Caco-2 (cell line): ENCODE measurements around the gene PRR9. TPM values are rescaled to one million over a fixed set of nuclear protein-coding genes. Genes with fewer than 3 reads are reported as not detected.

Source experiments
- BruUV-seq: library from RNA; stranded (reverse); fragments of 400-500 nt; replicated peaks from 2 replicates; lab custom pipeline; 2021; lab: Mats Ljungman, UMichigan
- CTCF ChIA-PET: fragments of 300-600 bp; sonication (Branson Sonifier 250); formaldehyde crosslinking; loops from one replicate; lab custom pipeline; 2022; ENCODE audit warnings: antibody characterized with exemption; lab: Charles Lee
- POLR2A ChIA-PET: fragments of 300-600 bp; sonication (Branson Sonifier 250); formaldehyde crosslinking; loops from one replicate; lab custom pipeline; 2022; ENCODE audit warnings: antibody characterized with exemption; lab: Charles Lee
- DNase-seq, 2 experiments: peaks; one replicate each; pipeline versions ENCODE4 v3.0.0 to v3.0.0-alpha.2; 2020 to 2022
- H3K27me3 ChIP-seq: replicated peaks from 2 replicates; pipeline ENCODE4 v1.6.0; 2011; ENCODE audit warnings: low read length; ENCODE audit not compliant: control insufficient read depth, insufficient read depth
- H3K36me3 ChIP-seq: 2 replicates; pipeline ENCODE4 v1.5.1; 2011; ENCODE audit warnings: low read length; ENCODE audit not compliant: control insufficient read depth, insufficient read depth
- H3K4me1 ChIP-seq: fragments of 250-450 bp; sonication (Bioruptor Pico); 2 replicates; pipeline ENCODE4 v1.5.1; 2020; ENCODE audit warnings: mild to moderate bottlenecking
- H3K4me3 ChIP-seq: 2 replicates; pipeline ENCODE4 v1.5.1; 2011; ENCODE audit warnings: low read depth, mild to moderate bottlenecking, control low read depth, low read length
- H3K9me3 ChIP-seq: fragments of 250-450 bp; sonication (Bioruptor Pico); 2 replicates; pipeline ENCODE4 v1.5.1; 2020; ENCODE audit warnings: mild to moderate bottlenecking, moderate library complexity
- H3K27ac Mint-ChIP-seq: one replicate; pipeline ENCODE4 v1.8.0; 2022; ENCODE audit warnings: mixed read lengths; ENCODE audit not compliant: unreplicated experiment
- H3K27me3 Mint-ChIP-seq: one replicate; pipeline ENCODE4 v1.8.0; 2022; ENCODE audit warnings: mixed read lengths; ENCODE audit not compliant: insufficient read depth, unreplicated experiment
- H3K36me3 Mint-ChIP-seq: one replicate; pipeline ENCODE4 v1.8.0; 2022; ENCODE audit warnings: mild to moderate bottlenecking, mixed read lengths; ENCODE audit not compliant: insufficient read depth, unreplicated experiment
- H3K4me1 Mint-ChIP-seq: one replicate; pipeline ENCODE4 v1.8.0; 2022; ENCODE audit warnings: low read depth, mixed read lengths; ENCODE audit not compliant: unreplicated experiment
- H3K4me3 Mint-ChIP-seq: one replicate; pipeline ENCODE4 v1.8.0; 2022; ENCODE audit warnings: mild to moderate bottlenecking, moderate library complexity, mixed read lengths; ENCODE audit not compliant: unreplicated experiment
- H3K9me3 Mint-ChIP-seq: one replicate; pipeline ENCODE4 v1.8.0; 2022; ENCODE audit warnings: mixed read lengths; ENCODE audit not compliant: unreplicated experiment
- CTCF ChIP-seq, 2 experiments: fragments of 200-600 bp in 1 of 2; IDR thresholded peaks; 1 replicate in 1 of 2; 2 replicates in 1 of 2; pipeline versions ENCODE4 v1.5.1 to v1.8.0; 2011 to 2022; ENCODE audit warnings: antibody characterized with exemption in 1 of 2, control low read depth in 1 of 2, inconsistent platforms in 1 of 2, low read depth in 1 of 2, low read length in 1 of 2, mild to moderate bottlenecking in 1 of 2, moderate library complexity in 1 of 2; ENCODE audit not compliant: insufficient read depth in 1 of 2, severe bottlenecking in 1 of 2, unreplicated experiment in 1 of 2
- intact Hi-C: fragments of 100-400 bp; cut with micrococcal nuclease; formaldehyde crosslinking; loops from one replicate; pipeline ENCODE4 v1.10.0; 2022; ENCODE audit not compliant: unreplicated experiment
- total RNA-seq: library from RNA; stranded (reverse); gene quantifications from 2 replicates; pipeline ENCODE4 v1.2.3, GENCODE V29; 2022

The PRR9 gene
- total RNA-seq, 1 experiment from 2014 or later = not detected

DNA sequence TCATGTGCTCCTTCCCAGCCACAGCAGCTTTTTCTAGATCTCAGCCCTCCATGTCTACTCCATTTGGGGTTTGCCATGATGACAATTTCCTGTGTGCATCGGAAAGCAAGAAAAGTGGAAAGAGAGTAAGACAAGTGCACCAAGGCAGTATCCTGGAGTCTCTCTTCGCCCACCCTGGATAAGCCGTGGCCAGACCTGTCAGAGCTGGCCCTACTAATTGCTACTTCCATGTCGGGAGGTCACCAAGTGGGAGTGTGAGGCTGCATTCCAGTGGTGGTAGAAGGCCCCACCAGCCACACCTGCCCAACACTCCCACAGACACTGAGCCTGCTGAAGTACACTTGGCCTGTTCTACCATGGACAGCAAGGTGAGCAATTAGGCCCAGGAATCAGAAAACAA, 28.1 kb downstream of the PRR9 start:
- peaks cover 6% of the 10 kb centered on the region for H3K27me3 Mint-ChIP-seq
- Histone ChIP-seq H3K27me3 (no peaks in the 10 kb centered on the region), H3K4me3 (no peak overlapping the region), H3K4me1 (no peaks in the 10 kb centered on the region), H3K9me3 (no peaks in the 10 kb centered on the region), H3K36me3 (no peaks in the 10 kb centered on the region)
- POLR2A ChIA-PET = no interaction called here
- no peak for DNase-seq
- TF ChIP-seq CTCF (IDR thresholded peaks at IDR 0.05; ENCODE audit: insufficient read depth in 1 of 2, low read depth in 1 of 2, low read length in 1 of 2, severe bottlenecking in 1 of 2, unreplicated experiment in 1 of 2) = no peak
- peaks cover 15% of the 10 kb centered on the region for H3K9me3 Mint-ChIP-seq
- H3K27ac Mint-ChIP-seq = no peak overlapping the region
- CTCF ChIA-PET = no interaction called here
- H3K4me3 Mint-ChIP-seq = no peak overlapping the region
- no peaks in the 10 kb centered on the region for H3K36me3 Mint-ChIP-seq
- intact Hi-C loops = no loop called here
- no peaks in the 10 kb centered on the region for H3K4me1 Mint-ChIP-seq
- BruUV-seq = no TSS peak

- no peaks in the 10 kb centered on the region for H3K4me1 Mint-ChIP-seq
- no TSS peak for BruUV-seq
- Histone ChIP-seq H3K4me3 (no peak overlapping the region), H3K9me3 (no peaks in the 10 kb centered on the region), H3K27me3 (no peaks in the 10 kb centered on the region), H3K4me1 (no peaks in the 10 kb centered on the region), H3K36me3 (no peaks in the 10 kb centered on the region)
- DNase-seq = no peak
- ChIA-PET POLR2A (no interaction called here), CTCF (no interaction called here)
- no peak for TF ChIP-seq CTCF (IDR thresholded peaks at IDR 0.05; ENCODE audit: insufficient read depth in 1 of 2, low read depth in 1 of 2, low read length in 1 of 2, severe bottlenecking in 1 of 2, unreplicated experiment in 1 of 2)
- H3K36me3 Mint-ChIP-seq = no peaks in the 10 kb centered on the region
- H3K4me3 Mint-ChIP-seq = no peak overlapping the region
- peaks cover 6% of the 10 kb centered on the region for H3K27me3 Mint-ChIP-seq
- H3K9me3 Mint-ChIP-seq = peaks cover 15% of the 10 kb centered on the region
- intact Hi-C loops = no loop called here
- H3K27ac Mint-ChIP-seq = no peak overlapping the region
Measured at GRCh38 chr1:153246018-153246417, 28.6 kb downstream of the PRR9 start.

DNA sequence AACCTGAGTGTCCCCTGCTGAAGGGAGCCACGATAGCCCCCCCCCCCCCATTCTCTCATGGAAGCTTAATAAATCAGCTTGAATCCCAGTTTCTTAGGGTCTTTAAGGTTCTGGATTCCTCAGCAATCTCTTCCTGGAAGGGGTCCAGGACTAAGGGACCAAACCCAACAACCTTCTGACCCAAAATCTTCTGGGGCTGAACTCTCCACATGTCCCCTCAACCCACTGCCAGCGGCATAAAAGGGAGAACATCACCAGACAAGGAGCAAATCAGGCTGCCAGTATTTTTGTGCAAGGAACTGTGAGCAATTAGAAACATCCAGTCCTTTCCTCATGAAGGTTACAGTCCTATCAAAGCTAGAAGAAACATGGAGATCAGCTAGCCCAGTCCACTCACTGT, 29.4 kb downstream of the PRR9 start:
- DNase-seq = no peak
- Histone ChIP-seq H3K36me3 (no peaks in the 10 kb centered on the region), H3K4me3 (no peak overlapping the region), H3K4me1 (no peaks in the 10 kb centered on the region), H3K27me3 (no peaks in the 10 kb centered on the region), H3K9me3 (no peaks in the 10 kb centered on the region)
- Mint-ChIP-seq H3K9me3 (peaks cover 15% of the 10 kb centered on the region), H3K4me3 (no peak overlapping the region), H3K4me1 (no peaks in the 10 kb centered on the region), H3K27ac (no peak overlapping the region), H3K27me3 (peaks cover 6% of the 10 kb centered on the region), H3K36me3 (no peaks in the 10 kb centered on the region)
- ChIA-PET POLR2A (no interaction called here), CTCF (interaction anchor here (0.6 kb wide), 1 partner anchor 25 kb away, joined by 6 read pairs; no protein-coding TSS in a partner anchor)
- no peak for TF ChIP-seq CTCF (IDR thresholded peaks at IDR 0.05; ENCODE audit: insufficient read depth in 1 of 2, low read depth in 1 of 2, low read length in 1 of 2, severe bottlenecking in 1 of 2, unreplicated experiment in 1 of 2)
- no TSS peak for BruUV-seq
- intact Hi-C loops = no loop called here
